HEK293 (cell line): ENCODE measurements around the gene MRTFB.

Source experiments
- SETDB1 ChIP-seq: IDR thresholded peaks from one replicate; pipeline ENCODE4 v1.6.1; 2017; ENCODE audit warnings: mild to moderate bottlenecking, low read length, moderate library complexity, mixed read lengths; ENCODE audit not compliant: insufficient read length
- ZNF157 ChIP-seq: fragments of 450-650 bp; formaldehyde crosslinking; IDR thresholded peaks from 2 replicates; pipeline ENCODE4 v1.5.1; 2016; ENCODE audit warnings: missing biosample characterization, missing genetic modification characterization
- TF ChIP-seq, protein P1 (sequence below): fragments of 450-650 bp; formaldehyde crosslinking; IDR thresholded peaks from 2 replicates; pipeline ENCODE4 v1.5.1; 2016; ENCODE audit warnings: missing biosample characterization, missing genetic modification characterization
- TF ChIP-seq, protein P2 (sequence below): fragments of 450-650 bp; formaldehyde crosslinking; IDR thresholded peaks from 2 replicates; pipeline ENCODE4 v1.5.1; 2016; ENCODE audit warnings: missing biosample characterization, missing genetic modification characterization
- TF ChIP-seq, protein P3 (sequence below): fragments of 450-650 bp; formaldehyde crosslinking; conservative IDR thresholded peaks from 2 replicates; pipeline ENCODE4 v1.5.1; 2016; ENCODE audit warnings: low read depth, missing biosample characterization, missing genetic modification characterization

DNA sequence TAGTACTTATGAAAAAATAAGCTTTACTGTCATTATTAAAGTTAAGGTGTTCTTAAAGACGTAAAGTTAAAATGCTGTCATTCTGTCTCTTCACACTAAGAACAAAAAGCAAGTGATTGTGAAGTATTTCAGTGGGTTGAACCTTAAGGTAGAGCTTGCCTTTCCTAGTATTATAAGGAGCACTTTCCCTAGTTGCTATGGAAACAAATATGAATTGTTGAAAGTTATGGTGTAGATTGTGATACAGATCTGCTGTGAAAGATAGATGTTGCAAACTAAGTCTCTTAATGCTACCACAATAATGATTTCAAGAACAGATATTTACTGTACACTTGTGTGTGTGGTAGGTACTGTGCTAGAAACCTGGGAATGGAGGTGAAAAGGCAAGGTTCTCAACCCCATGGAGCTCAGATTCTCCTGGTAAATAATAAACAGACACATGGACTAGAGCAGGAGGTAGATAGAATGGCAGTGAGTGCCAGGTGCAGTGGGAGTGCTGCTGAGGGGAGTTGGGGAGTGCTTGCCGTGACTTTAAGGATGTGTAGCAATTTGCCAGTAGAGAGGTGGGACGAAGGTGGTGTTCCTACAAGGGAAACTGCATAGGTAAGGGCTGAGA is 34.7 kb downstream of the MRTFB start:
- TF ChIP-seq, protein P1, sequence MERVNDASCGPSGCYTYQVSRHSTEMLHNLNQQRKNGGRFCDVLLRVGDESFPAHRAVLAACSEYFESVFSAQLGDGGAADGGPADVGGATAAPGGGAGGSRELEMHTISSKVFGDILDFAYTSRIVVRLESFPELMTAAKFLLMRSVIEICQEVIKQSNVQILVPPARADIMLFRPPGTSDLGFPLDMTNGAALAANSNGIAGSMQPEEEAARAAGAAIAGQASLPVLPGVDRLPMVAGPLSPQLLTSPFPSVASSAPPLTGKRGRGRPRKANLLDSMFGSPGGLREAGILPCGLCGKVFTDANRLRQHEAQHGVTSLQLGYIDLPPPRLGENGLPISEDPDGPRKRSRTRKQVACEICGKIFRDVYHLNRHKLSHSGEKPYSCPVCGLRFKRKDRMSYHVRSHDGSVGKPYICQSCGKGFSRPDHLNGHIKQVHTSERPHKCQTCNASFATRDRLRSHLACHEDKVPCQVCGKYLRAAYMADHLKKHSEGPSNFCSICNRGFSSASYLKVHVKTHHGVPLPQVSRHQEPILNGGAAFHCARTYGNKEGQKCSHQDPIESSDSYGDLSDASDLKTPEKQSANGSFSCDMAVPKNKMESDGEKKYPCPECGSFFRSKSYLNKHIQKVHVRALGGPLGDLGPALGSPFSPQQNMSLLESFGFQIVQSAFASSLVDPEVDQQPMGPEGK (tag by site-specific recombination), result no peak
- TF ChIP-seq SETDB1 (no peak), ZNF157 (tag by site-specific recombination) (no peak)
- TF ChIP-seq, protein P2, sequence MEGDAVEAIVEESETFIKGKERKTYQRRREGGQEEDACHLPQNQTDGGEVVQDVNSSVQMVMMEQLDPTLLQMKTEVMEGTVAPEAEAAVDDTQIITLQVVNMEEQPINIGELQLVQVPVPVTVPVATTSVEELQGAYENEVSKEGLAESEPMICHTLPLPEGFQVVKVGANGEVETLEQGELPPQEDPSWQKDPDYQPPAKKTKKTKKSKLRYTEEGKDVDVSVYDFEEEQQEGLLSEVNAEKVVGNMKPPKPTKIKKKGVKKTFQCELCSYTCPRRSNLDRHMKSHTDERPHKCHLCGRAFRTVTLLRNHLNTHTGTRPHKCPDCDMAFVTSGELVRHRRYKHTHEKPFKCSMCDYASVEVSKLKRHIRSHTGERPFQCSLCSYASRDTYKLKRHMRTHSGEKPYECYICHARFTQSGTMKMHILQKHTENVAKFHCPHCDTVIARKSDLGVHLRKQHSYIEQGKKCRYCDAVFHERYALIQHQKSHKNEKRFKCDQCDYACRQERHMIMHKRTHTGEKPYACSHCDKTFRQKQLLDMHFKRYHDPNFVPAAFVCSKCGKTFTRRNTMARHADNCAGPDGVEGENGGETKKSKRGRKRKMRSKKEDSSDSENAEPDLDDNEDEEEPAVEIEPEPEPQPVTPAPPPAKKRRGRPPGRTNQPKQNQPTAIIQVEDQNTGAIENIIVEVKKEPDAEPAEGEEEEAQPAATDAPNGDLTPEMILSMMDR (tag by site-specific recombination), result no peak
- TF ChIP-seq, protein P3, sequence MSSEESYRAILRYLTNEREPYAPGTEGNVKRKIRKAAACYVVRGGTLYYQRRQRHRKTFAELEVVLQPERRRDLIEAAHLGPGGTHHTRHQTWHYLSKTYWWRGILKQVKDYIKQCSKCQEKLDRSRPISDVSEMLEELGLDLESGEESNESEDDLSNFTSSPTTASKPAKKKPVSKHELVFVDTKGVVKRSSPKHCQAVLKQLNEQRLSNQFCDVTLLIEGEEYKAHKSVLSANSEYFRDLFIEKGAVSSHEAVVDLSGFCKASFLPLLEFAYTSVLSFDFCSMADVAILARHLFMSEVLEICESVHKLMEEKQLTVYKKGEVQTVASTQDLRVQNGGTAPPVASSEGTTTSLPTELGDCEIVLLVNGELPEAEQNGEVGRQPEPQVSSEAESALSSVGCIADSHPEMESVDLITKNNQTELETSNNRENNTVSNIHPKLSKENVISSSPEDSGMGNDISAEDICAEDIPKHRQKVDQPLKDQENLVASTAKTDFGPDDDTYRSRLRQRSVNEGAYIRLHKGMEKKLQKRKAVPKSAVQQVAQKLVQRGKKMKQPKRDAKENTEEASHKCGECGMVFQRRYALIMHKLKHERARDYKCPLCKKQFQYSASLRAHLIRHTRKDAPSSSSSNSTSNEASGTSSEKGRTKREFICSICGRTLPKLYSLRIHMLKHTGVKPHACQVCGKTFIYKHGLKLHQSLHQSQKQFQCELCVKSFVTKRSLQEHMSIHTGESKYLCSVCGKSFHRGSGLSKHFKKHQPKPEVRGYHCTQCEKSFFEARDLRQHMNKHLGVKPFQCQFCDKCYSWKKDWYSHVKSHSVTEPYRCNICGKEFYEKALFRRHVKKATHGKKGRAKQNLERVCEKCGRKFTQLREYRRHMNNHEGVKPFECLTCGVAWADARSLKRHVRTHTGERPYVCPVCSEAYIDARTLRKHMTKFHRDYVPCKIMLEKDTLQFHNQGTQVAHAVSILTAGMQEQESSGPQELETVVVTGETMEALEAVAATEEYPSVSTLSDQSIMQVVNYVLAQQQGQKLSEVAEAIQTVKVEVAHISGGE (tag by site-specific recombination), result no peak
